GM19463 (cell line): ENCODE measurements around the gene C1orf210.

Experiments
- ATAC-seq: cut with Tn5 transposase; IDR thresholded peaks from one replicate; pipeline ENCODE4 v1.9.1; 2021; ENCODE audit warnings: mild to moderate bottlenecking, moderate library complexity; ENCODE audit not compliant: unreplicated experiment

C1orf210 gene

GRCh38 chr1:43312663-43313515 is 27.5 kb upstream of the C1orf210 start:
- ATAC-seq, result no peak

- no peak for ATAC-seq
Observed at GRCh38 chr1:43312212-43312623, 26.8 kb upstream of the C1orf210 start.

DNA sequence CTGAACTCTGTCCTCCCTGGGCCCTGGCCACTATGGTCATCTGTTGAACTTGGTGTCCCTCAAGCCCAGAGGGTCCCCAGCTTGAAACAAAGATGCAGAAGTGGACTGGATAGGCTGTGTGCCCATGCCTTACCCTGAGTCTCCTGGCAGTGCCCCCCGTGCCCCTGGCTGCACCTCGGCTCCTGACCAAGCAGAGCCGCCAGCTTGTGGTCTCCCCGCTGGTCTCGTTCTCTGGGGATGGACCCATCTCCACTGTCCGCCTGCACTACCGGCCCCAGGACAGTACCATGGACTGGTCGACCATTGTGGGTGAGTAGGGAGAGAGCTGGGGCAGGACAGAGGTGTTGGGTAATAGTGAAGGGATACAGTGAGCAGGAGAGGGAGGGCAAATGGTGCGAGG is 26.1 kb upstream of the C1orf210 start:
- ATAC-seq, result no peak

DNA sequence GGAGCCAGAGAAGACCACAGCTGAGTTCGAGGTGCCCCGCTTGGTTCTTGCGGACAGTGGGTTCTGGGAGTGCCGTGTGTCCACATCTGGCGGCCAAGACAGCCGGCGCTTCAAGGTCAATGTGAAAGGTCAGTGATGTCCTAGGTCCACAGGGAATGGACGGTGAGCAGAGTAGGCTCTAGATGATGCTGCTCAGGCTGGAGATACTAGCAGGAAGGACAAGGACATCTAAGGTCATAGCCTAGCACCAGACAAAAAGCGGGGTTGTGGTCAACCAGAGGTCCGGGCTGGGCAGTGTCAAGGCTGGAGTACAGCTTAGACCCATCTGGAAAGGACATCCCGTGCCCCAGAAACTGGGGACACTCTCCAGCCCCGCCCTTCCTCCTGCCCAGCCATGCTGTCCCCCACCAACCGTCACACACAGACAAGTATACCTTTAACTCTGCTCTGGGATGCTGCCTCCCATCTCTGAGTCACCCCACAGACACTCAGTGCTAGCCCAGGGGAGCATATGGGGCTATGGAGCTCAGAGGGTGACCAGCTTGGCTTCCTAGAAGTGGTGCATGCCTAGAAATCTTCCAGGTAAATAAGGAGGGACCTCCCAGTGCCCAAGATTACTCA is 24.1 kb upstream of the C1orf210 start:
- ATAC-seq, result no peak

- ATAC-seq, result no peak
Observed at GRCh38 chr1:43308635-43309404, 23.4 kb upstream of the C1orf210 start.

DNA sequence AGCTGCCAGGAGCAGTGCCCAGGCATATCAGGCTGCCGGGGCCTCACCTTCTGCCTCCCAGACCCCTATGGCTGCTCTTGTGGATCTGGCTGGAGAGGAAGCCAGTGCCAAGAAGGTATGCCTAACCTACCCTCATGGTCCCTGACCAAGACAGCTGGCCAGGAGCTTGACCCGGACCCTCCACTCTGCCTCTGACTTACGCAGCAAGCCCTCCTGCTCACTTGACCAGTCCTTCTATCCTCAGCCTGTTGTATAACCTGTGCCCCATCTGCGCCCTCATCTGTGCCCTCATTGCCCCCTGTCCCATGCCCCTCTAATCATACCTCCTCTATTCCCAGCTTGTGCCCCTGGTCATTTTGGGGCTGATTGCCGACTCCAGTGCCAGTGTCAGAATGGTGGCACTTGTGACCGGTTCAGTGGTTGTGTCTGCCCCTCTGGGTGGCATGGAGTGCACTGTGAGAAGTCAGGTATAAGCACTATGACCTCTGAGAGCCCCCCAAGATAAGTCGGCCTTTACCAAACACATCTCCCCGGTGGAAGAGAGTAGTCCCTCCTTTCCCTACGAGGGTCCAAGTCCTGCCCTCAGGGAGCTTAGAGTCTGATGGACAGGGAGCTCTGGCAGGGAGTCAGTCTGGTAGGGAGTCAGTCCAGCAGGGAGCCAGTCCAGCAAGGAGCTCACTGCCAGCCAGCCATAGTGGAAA is 22.2 kb upstream of the C1orf210 start:
- ATAC-seq, result no peak

DNA sequence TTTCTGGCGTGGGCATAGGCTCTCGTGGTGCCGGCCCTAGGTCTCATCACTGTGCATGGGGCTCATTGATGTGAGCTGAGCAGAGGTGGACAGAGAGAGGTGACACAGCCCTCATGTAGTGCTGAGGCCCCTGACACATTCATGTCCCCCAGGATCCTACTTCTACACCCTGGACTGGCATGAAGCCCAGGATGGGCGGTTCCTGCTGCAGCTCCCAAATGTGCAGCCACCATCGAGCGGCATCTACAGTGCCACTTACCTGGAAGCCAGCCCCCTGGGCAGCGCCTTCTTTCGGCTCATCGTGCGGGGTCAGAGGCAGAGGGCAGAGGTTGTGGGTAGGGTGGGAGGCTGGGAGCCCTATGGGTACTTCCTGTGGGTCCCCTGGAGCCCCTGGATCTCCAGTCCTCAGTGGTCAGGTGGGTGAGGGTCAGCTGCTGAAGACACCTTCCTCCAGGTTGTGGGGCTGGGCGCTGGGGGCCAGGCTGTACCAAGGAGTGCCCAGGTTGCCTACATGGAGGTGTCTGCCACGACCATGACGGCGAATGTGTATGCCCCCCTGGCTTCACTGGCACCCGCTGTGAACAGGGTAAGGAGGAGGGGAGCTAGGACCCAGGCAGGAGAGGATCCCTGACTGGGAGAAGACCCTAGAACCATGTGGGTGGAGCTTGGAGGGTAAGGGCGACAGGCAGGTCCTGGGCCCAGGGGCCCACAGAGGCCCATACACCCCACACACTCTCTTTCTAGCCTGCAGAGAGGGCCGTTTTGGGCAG is 21.5 kb upstream of the C1orf210 start:
- no peak for ATAC-seq

GRCh38 chr1:43305926-43306687 is 20.7 kb upstream of the C1orf210 start:
- no peak for ATAC-seq

- no peak for ATAC-seq
Observed at GRCh38 chr1:43305461-43305860, 20.1 kb upstream of the C1orf210 start.

DNA sequence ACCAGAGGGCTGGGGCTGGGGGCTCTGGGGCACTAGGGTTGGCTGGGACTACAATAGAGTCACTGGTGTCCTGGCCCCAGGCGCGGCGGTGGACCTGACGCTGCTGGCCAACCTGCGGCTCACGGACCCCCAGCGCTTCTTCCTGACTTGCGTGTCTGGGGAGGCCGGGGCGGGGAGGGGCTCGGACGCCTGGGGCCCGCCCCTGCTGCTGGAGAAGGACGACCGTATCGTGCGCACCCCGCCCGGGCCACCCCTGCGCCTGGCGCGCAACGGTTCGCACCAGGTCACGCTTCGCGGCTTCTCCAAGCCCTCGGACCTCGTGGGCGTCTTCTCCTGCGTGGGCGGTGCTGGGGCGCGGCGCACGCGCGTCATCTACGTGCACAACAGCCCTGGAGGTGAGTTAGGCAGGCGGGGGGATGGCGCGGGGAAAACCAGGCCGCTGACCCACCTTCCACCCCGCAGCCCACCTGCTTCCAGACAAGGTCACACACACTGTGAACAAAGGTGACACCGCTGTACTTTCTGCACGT is 19.5 kb upstream of the C1orf210 start:
- no peak for ATAC-seq

DNA sequence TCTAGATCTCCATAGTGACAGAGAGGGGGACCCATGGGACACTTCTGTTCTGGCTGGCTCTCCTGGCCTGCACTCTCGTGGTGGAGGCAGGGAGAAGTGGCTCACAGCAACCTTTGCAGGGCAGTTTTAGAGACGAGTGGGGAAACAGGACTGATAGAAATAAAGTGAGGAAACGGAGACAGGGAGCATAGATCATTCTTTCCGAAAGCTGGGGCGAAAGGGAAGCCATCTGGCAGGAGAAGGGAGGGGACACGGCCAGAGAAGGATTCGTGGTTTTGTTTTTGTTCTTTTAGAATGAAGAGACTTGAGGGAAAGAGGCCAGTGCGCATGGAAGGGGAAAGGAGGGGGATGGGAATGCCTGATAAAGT is 18.9 kb upstream of the C1orf210 start:
- ATAC-seq, result no peak

DNA sequence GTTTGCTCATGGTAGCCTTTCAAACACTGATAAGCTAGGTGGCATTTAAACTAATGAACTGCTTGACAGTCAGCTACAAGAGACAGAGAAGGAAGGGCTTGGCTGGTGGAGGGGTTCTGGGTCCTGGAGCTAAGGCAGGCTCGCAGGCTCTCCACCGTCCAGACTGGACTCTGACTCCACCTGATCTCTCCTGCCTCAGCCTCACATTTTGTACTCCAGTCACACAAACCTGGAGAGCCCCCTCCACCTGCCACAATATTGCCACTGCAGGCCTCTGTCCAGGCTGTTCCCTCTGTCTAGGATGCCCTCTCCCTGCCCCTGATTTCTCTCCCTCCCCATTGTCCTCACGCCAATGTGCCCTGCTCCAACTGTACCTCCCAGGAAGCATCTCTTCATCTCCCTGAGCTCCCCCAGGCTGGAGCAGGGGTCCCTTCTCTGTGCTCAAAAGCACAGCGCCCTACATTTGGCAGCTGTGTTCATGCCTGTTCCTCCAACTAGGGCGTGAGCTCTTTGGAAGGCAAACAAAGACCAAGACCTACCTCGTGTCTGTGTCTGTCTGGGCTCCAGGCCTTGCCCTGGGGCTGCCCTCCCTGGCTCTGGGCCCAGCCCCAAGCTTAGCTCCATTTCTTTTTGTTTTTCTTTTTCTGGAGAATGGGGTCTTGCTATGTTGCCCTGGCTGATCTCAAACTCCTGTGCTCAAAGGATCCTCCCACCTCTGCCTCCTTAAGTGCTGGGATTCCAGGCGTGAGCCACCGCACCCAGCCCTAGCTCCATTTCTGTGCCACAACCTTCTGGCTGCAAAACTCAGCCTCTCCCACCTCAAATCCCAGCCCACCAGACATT is 18.3 kb upstream of the C1orf210 start:
- no peak for ATAC-seq

DNA sequence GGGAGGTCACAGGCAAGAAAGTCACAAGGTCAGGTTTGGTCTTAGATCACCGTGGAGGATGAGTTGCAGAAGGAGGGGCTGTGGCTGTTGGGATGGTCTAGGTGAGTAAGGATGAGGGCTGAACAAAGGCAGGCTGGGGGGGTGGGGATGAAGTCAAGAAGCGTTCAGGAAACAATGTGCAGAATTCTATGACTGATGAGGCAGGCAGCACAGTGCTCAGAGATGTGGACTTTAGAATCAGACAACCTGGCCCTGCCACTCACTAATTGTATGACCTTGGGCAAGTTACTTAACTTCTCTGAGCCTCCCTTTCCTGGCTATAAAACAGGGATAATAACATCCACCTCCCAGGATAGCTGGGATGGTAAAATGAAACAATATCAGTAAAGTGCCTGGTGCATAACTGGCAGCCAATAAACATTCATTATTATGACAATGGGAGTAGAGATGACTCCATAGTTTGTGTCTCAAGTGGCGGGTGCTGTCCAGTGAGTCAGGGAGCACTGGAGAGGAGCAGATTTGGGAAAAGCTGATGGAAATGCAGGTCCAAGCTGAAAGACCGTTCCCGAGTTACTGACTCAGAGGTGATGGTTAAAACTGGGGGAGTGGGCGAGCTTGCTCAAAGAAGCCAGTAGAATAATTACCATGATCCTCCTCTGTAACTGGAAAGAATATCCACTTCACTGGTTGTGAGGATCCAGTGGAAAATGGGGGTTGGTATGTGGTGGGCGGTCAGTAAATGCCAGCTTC is 17.5 kb upstream of the C1orf210 start:
- no peak for ATAC-seq

DNA sequence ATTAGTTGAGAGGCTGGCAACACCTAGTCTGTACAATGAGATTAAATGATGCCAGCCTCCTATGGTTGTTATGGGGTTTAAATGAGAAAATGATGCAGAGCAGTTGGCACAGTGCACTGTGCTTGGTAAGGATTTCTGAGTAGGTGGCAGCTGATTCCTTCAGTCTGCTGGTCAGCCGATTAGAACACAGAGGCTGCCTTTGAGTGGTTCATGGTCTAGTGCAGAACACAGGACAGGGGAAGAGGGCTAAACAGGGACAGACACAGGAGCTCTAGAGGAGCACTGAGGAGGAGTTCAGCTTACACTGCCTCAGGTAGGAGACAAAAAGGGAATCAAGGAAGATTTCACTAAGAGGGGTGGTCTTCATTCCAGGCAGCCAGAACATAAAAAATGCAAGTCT is 16.8 kb upstream of the C1orf210 start:
- ATAC-seq, result no peak

GRCh38 chr1:43300378-43301094 is 15.2 kb upstream of the C1orf210 start, which contains the start of gene TIE1:
Gene TIE1, plus strand, starts transcription at chr1:43300982. Its CDS starts 90 bp downstream, at chr1:43301072.
- no peak for ATAC-seq

DNA sequence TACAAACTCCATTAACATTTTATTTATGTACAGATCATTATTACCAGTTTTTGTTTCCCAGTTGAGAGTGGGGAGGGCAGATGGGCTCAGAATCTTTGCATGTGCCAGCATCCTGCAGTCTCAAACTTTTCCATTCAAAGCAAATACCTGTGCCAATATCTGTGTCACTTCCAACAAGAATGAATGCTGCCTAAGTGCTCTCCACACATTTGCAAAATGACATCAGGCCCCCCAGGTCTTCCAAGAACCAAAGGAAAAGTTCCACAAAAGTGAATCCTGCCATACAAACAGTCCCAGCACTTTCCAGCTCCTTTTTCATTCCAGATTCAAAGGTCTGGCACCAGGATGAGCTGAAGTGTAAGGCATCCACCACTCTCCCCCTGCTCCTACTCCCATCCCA is 13.7 kb upstream of the C1orf210 start:
- ATAC-seq, result no peak

GRCh38 chr1:43298055-43298454 is 12.7 kb upstream of the C1orf210 start:
- ATAC-seq, result no peak
